Stimulated activated CD4-positive, alpha-beta T cell treated with anti-CD3 and anti-CD28 coated beads, Interleukin-12 subunit alpha, Interleukin-12 subunit beta, amount 100 ng/mL, for 24 hours (primary cell): Measurements from ENCODE around the gene TBXAS1.

Experiments
- DNase-seq, 2 experiments: peaks; one replicate each; pipeline ENCODE4 v3.0.0-alpha.2; 2020; ENCODE audit warnings: low read depth in 2 of 2

Gene TBXAS1

GRCh38 chr7:139829025-139829774 is at the start of gene TBXAS1:
Gene TBXAS1 (plus strand): TSS chr7:139829264. CDS start chr7:139829391, 127 bp downstream.
- DNase-seq: no peak

- DNase-seq: no peak
These were observed 46.1 kb upstream of the TBXAS1 start for GRCh38 chr7:139782932-139783331.

GRCh38 chr7:139783647-139784385 is 45.2 kb upstream of the TBXAS1 start:
- DNase-seq: no peak

GRCh38 chr7:139784648-139785047 is 44.4 kb upstream of the TBXAS1 start:
- no peak for DNase-seq

GRCh38 chr7:139791316-139791715 is 37.7 kb upstream of the TBXAS1 start:
- DNase-seq: no peak

GRCh38 chr7:139797607-139798006 is 31.5 kb upstream of the TBXAS1 start:
- DNase-seq: no peak

GRCh38 chr7:139798221-139798620 is 30.8 kb upstream of the TBXAS1 start:
- no peak for DNase-seq

GRCh38 chr7:139798892-139799291 is 30.2 kb upstream of the TBXAS1 start:
- no peak for DNase-seq

GRCh38 chr7:139799586-139799985 is 29.5 kb upstream of the TBXAS1 start:
- no peak for DNase-seq

- no peak for DNase-seq
These were observed 24.5 kb upstream of the TBXAS1 start for GRCh38 chr7:139804571-139804970.

- DNase-seq: no peak
These were observed 22.1 kb upstream of the TBXAS1 start for GRCh38 chr7:139807009-139807408.

- no peak for DNase-seq
These were observed 20.6 kb upstream of the TBXAS1 start for GRCh38 chr7:139808427-139808826.

GRCh38 chr7:139808846-139809442 is 20.1 kb upstream of the TBXAS1 start:
- DNase-seq: no peak

- DNase-seq: no peak
These were observed 18.0 kb upstream of the TBXAS1 start for GRCh38 chr7:139811066-139811465.

GRCh38 chr7:139813151-139813550 is 15.9 kb upstream of the TBXAS1 start:
- DNase-seq: no peak

- DNase-seq: no peak
These were observed 15.4 kb upstream of the TBXAS1 start for GRCh38 chr7:139813689-139814088.

GRCh38 chr7:139817249-139817648 is 11.8 kb upstream of the TBXAS1 start:
- DNase-seq: no peak

- no peak for DNase-seq
These were observed 9.0 kb upstream of the TBXAS1 start for GRCh38 chr7:139820089-139820488.

- DNase-seq: no peak
These were observed 7.5 kb upstream of the TBXAS1 start for GRCh38 chr7:139821349-139822105.

- no peak for DNase-seq
These were observed 6.2 kb upstream of the TBXAS1 start for GRCh38 chr7:139822855-139823254.

GRCh38 chr7:139823959-139824521 is 5.0 kb upstream of the TBXAS1 start:
- DNase-seq: no peak
